Measurements from ENCODE around the gene LRIT1.

- TF ChIP-seq POLR2AphosphoS5 (IDR thresholded peaks at IDR 0.05; ENCODE audit: borderline replicate concordance, low read depth, low read length) (no peak), EZH2 (IDR thresholded peaks at IDR 0.05) (no peak), FOXP2 (optimal IDR thresholded peaks at IDR 0.05; ENCODE audit: control extremely low read depth, extremely low read length, insufficient read depth) (no peak)
Observed at GRCh38 chr10:84193327-84193726, 48.0 kb downstream of the LRIT1 start.

Measured in SK-N-MC (cell line).